ENCODE data around the gene RAB3GAP2. TPM values are rescaled to one million over a fixed set of nuclear protein-coding genes. Genes with fewer than 3 reads are reported as not detected.
A peak's percentile ranks its signal among the peaks of the same experiment; 100 is the strongest.

RAB3GAP2 gene
- total RNA-seq, 1 donor from 2014 or later = 33.0 TPM

GRCh38 chr1:220303871-220304270, 31.6 kb upstream of the RAB3GAP2 start:
- Histone ChIP-seq H3K36me3 (ENCODE audit: control insufficient read depth, insufficient read depth, low read length) (no peaks in the 10 kb centered on the region), H3K27me3 (ENCODE audit: control insufficient read depth, insufficient read depth, low read length) (no peaks in the 10 kb centered on the region), H3K4me3 (ENCODE audit: low read depth, low read length) (no peak overlapping the region)
- TF ChIP-seq CTCF (IDR thresholded peaks at IDR 0.05; ENCODE audit: insufficient read depth, low read length, poor library complexity, severe bottlenecking) = no peak
- DNase-seq (ENCODE audit: low read depth) = no peak

GRCh38 chr1:220301630-220302029, 29.4 kb upstream of the RAB3GAP2 start:
- Histone ChIP-seq H3K36me3 (ENCODE audit: control insufficient read depth, insufficient read depth, low read length) (no peaks in the 10 kb centered on the region), H3K4me3 (ENCODE audit: low read depth, low read length) (no peak overlapping the region), H3K27me3 (ENCODE audit: control insufficient read depth, insufficient read depth, low read length) (no peaks in the 10 kb centered on the region)
- DNase-seq (ENCODE audit: low read depth) = no peak
- no peak for TF ChIP-seq CTCF (IDR thresholded peaks at IDR 0.05; ENCODE audit: insufficient read depth, low read length, poor library complexity, severe bottlenecking)

GRCh38 chr1:220300442-220301121, 28.3 kb upstream of the RAB3GAP2 start:
- TF ChIP-seq CTCF (IDR thresholded peaks at IDR 0.05; ENCODE audit: insufficient read depth, low read length, poor library complexity, severe bottlenecking) = no peak
- no peaks in the 10 kb centered on the region for H3K36me3 ChIP-seq (ENCODE audit: control insufficient read depth, insufficient read depth, low read length)
- H3K27me3 ChIP-seq (ENCODE audit: control insufficient read depth, insufficient read depth, low read length) = no peaks in the 10 kb centered on the region
- peak; percentile 90 for DNase-seq (ENCODE audit: low read depth)
- no peak overlapping the region for H3K4me3 ChIP-seq (ENCODE audit: low read depth, low read length)

- Histone ChIP-seq H3K27me3 (ENCODE audit: control insufficient read depth, insufficient read depth, low read length) (no peaks in the 10 kb centered on the region), H3K36me3 (ENCODE audit: control insufficient read depth, insufficient read depth, low read length) (no peaks in the 10 kb centered on the region), H3K4me3 (ENCODE audit: low read depth, low read length) (no peak overlapping the region)
- DNase-seq (ENCODE audit: low read depth) = no peak
- TF ChIP-seq CTCF (IDR thresholded peaks at IDR 0.05; ENCODE audit: insufficient read depth, low read length, poor library complexity, severe bottlenecking) = no peak
Measured at GRCh38 chr1:220299337-220299736, 27.1 kb upstream of the RAB3GAP2 start.

GRCh38 chr1:220298470-220299205, 26.4 kb upstream of the RAB3GAP2 start:
- H3K36me3 ChIP-seq (ENCODE audit: control insufficient read depth, insufficient read depth, low read length) = no peaks in the 10 kb centered on the region
- H3K27me3 ChIP-seq (ENCODE audit: control insufficient read depth, insufficient read depth, low read length) = no peaks in the 10 kb centered on the region
- no peak for TF ChIP-seq CTCF (IDR thresholded peaks at IDR 0.05; ENCODE audit: insufficient read depth, low read length, poor library complexity, severe bottlenecking)
- DNase-seq (ENCODE audit: low read depth) = no peak
- H3K4me3 ChIP-seq (ENCODE audit: low read depth, low read length) = no peak overlapping the region
